Epithelial cell of proximal tubule (primary cell): ENCODE results near the gene ANKRD11. TPM values are rescaled to one million over a fixed set of nuclear protein-coding genes. Genes with fewer than 3 reads are reported as not detected.

Experiments used
- DNase-seq: peaks from one replicate; pipeline ENCODE4 v3.0.0-alpha.2; 2011; ENCODE audit warnings: low read depth
- H3K4me3 ChIP-seq: 2 replicates; pipeline ENCODE4 v1.5.1; 2011; ENCODE audit warnings: low read depth, mild to moderate bottlenecking, low read length
- total RNA-seq: library from RNA; depleted of rRNA; stranded (reverse); fragments of >200 nt; gene quantifications from 2 replicates; pipeline ENCODE4 v1.2.3, GENCODE V29; 2015
- TF ChIP-seq, protein P1 (sequence below): conservative IDR thresholded peaks from 2 replicates; pipeline ENCODE4 v1.5.1; 2012; ENCODE audit warnings: low read depth, mild to moderate bottlenecking, low read length

The ANKRD11 gene
- total RNA-seq, 1 donor from 2014 or later: 44.3 TPM

DNA sequence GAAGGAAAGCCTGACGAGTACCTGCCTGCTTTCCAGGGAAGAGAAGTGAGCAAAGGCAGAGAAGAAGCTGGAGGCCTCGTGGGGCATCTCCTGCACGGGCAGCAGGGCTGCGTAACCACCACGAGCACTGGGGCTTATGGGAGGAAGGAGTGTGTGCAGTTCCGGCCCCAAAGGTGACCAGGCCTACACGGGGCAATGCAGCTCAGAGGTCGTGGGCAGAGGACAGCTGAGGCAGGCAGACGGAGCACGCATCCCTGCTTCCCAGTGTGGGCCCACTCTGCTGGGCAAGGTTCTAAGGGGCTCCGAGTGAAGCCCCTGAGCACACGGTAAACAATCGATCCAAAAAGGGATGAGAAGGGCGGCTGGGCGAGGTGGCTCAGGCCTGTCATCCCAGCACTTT, 109.7 kb downstream of the ANKRD11 start:
- no peak overlapping the region for H3K4me3 ChIP-seq
- TF ChIP-seq, protein P1, sequence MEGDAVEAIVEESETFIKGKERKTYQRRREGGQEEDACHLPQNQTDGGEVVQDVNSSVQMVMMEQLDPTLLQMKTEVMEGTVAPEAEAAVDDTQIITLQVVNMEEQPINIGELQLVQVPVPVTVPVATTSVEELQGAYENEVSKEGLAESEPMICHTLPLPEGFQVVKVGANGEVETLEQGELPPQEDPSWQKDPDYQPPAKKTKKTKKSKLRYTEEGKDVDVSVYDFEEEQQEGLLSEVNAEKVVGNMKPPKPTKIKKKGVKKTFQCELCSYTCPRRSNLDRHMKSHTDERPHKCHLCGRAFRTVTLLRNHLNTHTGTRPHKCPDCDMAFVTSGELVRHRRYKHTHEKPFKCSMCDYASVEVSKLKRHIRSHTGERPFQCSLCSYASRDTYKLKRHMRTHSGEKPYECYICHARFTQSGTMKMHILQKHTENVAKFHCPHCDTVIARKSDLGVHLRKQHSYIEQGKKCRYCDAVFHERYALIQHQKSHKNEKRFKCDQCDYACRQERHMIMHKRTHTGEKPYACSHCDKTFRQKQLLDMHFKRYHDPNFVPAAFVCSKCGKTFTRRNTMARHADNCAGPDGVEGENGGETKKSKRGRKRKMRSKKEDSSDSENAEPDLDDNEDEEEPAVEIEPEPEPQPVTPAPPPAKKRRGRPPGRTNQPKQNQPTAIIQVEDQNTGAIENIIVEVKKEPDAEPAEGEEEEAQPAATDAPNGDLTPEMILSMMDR: no peak
- no peak for DNase-seq

DNA sequence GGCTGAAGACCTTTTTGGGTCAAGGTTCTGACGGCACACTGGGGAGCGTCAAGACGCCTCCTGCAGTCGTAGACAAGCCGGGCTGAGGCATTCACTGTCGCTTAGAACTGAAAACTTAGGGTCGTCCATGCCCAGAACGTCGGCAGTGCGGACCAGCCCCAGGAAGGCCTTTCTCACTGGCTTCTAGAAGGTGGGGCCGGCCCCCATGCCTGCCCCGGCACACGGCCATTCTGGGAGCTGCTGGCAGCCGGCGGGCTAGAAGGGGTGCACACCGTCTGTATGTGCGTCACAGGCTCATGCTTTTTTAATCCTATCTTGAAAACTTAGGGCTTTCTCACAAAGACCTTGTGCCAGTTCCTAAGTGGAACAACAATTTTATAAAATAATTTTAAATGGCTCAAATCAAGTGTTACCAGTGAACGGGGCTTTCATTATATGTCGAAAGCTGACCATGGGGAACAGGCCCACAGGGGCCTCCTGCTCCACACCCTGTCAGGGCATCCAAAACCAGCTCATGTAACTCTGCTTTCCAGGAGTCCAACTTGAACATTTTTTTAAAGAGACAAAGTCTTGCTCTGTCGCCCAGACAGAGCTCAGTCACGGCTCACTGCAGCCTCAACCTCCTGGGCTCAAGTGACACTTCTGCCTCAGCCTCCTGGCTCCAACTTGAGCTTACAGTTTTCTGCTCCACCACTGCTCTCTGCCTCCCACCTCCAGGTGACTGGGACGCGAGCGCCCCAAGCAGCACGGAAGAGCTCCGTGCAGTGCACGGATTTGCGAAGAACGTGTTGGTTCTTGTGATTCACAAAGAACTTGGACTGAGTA, 111.2 kb downstream of the ANKRD11 start:
- DNase-seq: no peak
- TF ChIP-seq, protein P1: peak; percentile 34
- no peak overlapping the region for H3K4me3 ChIP-seq

DNA sequence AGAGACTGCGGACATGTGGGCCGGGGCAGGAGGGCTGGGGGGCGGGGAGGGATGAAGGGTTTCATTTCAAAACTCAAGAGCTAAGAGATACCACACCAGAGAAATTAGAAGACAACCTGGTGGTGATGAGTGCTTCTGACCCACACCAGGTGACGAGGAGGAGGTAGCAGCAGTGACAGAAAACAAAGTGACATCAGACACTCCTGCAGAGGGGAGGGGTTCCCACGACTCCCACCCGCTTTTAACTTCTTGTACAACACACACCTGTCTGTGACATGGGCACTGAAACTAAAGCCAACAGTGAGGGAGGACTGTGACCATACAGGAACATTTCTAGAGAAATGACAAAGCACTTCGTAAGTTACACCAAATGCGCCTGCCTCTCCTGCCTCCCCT, 112.9 kb downstream of the ANKRD11 start:
- TF ChIP-seq, protein P1: no peak
- H3K4me3 ChIP-seq: no peak overlapping the region
- DNase-seq: no peak

DNA sequence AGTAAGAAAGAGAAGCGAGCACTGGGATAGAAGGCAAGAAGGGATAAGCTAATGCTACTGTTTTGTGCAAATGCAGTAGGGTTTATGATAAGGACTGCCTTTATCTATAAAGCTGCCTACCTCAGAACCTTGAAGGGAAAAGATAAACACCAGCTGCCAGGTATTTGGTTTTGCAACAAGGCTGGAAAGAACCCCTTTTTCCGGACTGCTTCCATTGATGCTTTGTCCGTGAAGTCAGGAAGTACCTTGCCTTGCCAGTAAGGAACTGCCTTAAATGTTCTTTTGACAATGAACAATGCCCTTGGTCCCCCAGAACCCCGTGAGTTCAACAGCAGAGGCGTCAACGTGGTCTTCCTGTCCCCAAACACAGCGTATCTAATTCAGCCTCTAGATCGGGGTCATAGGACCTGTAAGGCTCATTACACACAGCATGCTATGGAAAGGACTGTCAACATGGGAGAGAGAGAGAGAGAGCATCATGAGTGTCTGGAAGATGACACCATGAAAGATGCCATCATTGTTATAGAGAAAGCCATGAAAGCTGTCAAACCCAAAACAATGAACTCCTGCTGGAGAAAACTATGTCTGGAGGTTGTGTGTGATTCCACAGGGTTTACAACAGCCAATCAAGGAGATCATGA, 113.4 kb downstream of the ANKRD11 start:
- no peak overlapping the region for H3K4me3 ChIP-seq
- DNase-seq: no peak
- TF ChIP-seq, protein P1: no peak

DNA sequence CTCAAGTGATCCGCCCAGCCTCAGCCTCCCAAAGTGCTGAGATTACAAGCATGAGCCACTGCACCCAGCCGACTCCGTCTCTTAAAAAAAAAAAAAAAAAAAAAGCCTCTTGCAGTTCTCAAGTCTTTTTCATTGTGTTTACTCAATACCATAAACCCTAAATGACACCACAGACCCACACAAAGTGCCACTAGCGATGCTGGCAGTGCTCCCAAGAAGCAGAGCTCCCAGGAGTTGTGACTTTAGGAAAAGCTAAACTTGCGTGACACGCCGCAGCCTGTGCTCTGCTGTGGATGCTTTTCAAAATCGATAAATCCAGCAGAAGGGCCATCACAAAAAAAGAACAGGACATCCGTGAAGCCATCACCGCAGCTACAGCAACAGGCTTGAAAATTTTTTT, 114.7 kb downstream of the ANKRD11 start:
- TF ChIP-seq, protein P1: no peak
- no peak for DNase-seq
- no peak overlapping the region for H3K4me3 ChIP-seq

DNA sequence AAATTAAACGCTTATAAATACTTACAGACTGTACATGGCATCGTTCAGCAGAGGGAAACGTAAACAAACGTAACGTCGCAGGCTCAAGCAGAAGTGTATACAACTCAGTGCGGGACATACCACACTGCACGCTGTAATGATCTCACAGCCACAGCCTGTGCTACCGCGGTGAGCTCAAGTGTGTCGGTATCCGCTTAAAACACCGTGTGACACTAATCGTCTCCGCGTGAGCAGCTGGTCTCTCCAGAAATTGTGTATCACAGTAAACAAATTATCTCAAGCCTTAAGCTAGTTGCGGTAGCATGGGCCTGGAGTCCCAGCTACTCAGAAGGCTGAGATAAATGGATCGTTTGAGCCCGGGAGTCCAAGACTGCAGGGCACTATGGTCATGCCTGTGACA, 115.3 kb downstream of the ANKRD11 start:
- TF ChIP-seq, protein P1: no peak
- no peak for DNase-seq
- H3K4me3 ChIP-seq: no peak overlapping the region

DNA sequence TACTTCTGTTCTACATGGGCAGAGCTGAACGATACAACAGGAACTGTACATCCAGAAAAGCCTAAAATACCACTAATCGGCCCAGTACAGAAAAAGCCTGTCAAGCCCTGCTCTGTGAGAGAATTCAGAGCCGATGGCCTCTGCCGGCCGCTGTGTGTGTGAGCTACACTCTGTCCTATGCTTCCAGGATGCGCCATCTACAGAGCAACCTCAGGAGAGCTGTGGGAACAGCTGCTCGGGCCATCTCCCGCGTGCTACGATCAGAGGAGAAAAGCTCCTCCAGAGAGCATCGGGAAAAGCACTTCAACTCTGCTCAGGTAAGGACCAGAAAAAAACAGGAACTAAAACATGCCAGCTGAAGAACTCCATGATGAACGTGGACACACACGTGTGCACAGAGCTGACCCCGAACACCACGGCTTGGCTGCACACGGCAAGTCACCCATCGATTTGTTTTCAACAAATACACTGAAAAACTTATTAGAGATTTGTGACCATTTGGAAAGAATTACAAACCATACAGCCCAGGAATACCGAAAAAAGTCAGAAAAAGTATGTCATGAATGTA, 115.9 kb downstream of the ANKRD11 start:
- TF ChIP-seq, protein P1: no peak
- no peak for DNase-seq
- H3K4me3 ChIP-seq: no peak overlapping the region
